ENCODE data around the gene TMEM176A.

Gene TMEM176A

GRCh38 chr7:150849204-150849775 lies 48.7 kb downstream of the TMEM176A start:
- no peak for DNase-seq (ENCODE audit: low spot score)

GRCh38 chr7:150850273-150850672 lies 49.7 kb downstream of the TMEM176A start:
- no peak for DNase-seq (ENCODE audit: low spot score)

DNA sequence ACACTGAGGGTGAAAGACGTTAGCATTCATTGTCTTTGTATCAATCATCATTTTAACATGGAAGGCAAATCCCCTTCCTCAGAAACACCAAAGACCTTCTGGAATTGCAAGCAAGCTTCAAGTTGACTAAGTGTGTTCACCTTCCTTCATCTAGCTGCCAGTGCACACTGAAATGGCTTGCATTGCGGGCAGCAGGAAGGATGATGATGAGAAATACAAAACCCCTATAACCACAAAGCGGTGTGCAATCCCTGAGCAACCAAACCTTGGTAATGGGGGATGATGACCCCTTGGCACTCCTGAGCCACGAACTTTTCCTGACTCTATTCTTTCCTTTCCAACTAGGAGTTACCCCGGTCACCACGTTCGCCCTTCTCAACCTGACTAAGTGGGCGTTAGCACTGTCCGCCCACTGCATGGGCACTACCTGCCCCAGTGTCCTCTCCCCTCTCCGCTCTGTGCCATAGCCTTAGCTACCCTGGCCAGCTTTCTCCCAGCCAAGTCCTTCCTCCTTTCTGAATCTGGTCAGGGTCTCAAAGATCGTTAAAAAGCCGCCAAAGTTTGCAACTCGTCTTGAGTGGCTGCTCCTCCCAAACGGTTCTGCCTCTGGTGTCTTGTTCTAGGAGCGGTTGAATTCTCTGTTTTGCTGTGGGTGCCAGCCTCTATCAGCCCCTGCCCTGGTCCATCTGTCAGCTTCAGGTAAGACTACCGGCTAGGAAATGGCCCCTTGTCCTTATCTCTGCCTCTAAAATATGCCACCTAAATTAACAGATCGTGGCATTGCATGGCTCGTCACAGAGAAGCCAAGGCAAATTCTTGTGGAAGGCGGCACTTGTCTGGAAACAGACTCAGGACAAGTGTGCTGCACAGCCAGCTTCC lies 51.2 kb downstream of the TMEM176A start:
- no peak for DNase-seq (ENCODE audit: low spot score)

- DNase-seq (ENCODE audit: low spot score) = no peak
These were observed 51.9 kb downstream of the TMEM176A start, which contains the start of gene AOC1 for GRCh38 chr7:150852371-150852905. AOC1 (plus strand) TSS chr7:150852517; CDS start chr7:150856471, 3,954 bp downstream.

- no peak for DNase-seq (ENCODE audit: low spot score)
These were observed 53.8 kb downstream of the TMEM176A start for GRCh38 chr7:150854066-150855000.
